HG02852 (cell line): ENCODE data around the gene IYD.
"Not testable (repeated sequence)": the region's sequence is repeated elsewhere in the genome, so short reads cannot be mapped to it uniquely, and the experiment has no call there.

Experiments used
- ATAC-seq: cut with Tn5 transposase; IDR thresholded peaks from one replicate; pipeline ENCODE4 v1.9.1; 2021; ENCODE audit warnings: mild to moderate bottlenecking, moderate library complexity; ENCODE audit not compliant: unreplicated experiment

IYD gene

DNA sequence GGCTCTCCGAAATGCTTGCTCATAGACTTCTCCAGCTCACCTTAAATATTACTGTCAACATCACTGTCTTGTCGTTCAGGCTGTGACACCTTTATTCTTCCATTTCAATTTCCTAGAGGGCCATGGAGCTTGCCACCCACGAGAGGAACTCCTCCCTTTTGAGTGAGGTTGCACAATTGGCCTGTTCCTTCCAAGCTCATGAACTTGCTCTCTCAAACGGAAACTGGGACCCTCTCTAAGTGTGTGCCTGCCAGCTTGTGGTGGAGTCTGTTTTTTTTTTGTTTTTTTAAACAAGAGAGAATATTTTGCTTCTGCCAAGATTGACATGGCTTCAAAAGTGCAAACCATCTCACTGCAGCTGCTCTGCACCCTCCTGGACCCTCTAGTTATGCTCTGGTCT, 19.3 kb upstream of the IYD start:
- ATAC-seq: no peak

DNA sequence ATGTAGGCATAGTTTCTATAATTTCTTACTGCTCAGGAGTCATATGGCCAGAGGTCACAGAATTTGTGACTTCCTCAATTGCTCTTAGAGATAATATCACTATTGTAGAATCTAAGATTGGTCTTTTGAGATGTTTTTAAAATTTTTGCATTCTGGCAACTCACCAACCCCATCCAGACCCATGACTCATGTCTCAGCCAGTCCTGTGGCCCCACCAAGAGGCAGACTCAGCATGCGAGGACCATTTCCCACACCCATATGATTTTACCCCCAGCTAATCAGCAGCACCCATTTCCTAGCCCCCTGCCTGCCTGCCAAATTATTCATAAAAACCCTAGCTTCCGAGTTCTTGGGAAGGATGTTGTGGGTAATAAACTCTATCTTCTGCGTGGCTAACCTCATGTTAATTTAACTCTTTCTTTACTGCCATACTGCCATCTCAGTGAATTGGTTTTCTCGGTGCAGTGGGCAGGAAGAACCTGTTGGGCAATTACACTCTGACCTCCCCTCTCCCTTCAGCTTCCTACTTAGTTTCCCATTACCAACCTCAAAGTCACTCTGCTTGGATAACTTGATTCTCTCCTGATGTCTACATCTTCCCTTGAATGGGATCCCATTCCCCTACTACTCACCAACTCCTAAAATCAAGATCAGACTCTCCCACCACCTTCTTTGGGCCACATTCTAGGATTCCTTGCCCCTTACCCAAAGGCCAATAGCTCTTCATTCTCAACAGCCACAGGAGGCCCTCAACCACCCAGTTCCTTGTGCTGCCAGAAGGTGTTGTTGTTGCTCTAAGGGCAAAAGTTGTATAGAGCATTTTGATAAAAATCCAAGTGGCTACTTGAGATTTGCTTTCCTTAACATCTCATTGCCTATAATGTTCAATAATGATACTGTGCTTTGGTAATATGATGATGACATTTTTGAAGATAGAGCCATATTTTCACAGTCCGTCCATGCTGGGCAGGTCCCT, 16.2 kb upstream of the IYD start:
- ATAC-seq: no peak

GRCh38 chr6:150353445-150353844, 15.4 kb upstream of the IYD start:
- ATAC-seq: no peak

- no peak for ATAC-seq
Observed at GRCh38 chr6:150354754-150355571, 13.8 kb upstream of the IYD start.

DNA sequence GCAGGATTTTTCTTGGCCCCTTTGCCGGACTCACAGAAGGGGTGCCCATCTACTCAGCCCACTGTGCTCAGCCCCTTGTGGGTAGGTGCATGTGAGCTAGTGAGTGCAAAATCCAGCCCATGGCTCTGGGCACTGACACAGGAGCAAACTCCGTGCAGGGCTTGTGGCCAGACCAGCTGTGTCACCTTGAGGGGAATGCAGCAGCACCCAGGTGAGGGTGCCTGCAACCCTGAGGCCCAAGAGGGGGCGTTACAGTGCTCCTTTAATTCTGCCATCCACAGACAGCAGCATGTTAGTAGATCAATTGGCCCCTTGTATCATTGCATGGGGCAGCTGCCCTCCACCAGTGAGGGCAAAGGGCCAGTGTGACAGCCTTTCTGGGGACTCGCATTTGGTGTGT, 12.9 kb upstream of the IYD start:
- ATAC-seq: no peak

DNA sequence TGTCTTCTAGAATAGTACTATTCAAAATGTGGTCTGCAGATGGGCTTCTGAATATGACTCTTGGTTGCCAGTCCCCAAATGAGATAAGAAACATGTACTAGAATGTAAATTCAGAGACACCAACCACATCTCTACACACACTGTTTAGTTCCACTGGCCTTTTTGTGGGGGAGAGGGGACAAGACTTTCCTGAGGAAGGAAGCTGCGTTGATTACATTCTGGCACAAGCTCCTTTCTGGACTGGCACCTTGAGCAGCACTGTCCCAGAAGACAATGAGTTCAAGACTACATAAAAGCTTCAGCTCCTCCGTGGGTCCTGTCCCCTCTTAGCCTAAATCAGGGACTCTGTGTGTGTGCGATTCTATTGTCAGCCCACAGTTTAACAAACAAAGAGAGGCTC, 6.9 kb upstream of the IYD start:
- ATAC-seq: no peak

DNA sequence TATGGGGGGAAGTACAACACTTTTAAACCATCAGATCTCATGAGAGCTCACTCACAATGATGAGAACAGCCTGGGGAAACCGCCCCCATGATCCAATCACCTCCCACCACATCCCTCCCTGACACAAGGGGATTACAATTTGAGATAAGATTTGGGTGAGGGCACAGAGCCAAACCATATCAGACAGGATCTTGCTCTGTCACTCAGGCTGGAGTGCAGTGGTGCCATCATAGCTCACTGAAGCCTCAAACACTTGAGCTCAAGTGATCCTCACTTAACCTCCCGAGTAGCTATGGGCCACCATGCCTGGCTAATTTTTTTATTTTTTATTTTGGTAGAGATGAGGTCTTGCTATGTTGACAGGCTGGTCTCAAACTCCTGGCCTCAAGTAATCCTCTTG, 5.1 kb upstream of the IYD start:
- no peak for ATAC-seq

DNA sequence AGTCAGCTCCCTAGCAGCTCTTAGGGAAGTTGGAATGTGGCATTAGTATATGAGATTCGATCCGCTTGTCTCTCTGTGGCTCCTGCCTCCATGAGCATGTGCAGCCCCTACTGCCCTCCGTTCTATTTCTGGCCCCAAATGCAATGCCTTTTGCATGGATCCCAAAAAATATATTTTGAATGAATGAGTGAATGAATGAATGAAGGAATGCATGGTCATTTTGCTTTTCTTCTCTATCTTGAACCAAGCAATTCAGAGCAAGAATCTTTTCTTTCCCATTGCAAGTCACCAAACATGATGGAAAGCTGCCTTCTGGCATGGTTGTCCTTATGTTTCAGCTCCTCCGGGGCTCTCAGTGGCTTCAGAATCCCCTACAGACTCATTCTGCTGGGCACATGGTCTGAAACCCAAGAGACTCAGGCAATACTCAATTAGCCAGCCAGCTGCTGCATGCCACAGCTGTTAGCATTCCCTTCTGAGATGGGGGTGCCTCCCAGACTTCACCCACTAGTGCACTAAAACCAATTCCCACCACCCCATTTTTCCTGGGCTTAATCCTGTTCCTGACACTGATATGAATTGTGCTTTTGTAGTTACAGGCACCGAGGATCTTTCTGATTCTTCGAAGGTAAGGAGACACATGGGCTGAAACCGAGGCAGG, 2.6 kb upstream of the IYD start:
- ATAC-seq: no peak

DNA sequence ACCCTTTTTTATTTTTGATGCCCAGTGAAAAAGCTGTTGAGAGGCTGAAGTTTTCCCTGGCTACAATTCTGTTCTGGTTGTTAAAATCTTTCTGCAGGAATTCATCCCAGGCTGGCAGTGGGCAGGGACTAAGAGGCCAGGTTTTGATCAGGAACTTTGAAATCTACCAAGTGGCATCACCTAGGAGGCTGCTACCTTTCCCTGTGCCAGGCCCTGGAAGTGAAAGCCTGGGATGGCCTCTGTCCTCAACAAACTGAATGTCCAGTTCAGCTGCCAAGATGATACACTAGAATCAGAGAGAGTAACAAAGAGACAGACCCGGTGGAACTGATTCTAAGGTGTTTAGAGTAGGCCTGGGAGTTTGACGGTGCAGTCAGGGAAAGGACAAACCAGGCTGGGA, 596 bp downstream of the IYD start:
- ATAC-seq: no peak

- no peak for ATAC-seq
Observed at GRCh38 chr6:150370112-150370511, 1.3 kb downstream of the IYD start.

DNA sequence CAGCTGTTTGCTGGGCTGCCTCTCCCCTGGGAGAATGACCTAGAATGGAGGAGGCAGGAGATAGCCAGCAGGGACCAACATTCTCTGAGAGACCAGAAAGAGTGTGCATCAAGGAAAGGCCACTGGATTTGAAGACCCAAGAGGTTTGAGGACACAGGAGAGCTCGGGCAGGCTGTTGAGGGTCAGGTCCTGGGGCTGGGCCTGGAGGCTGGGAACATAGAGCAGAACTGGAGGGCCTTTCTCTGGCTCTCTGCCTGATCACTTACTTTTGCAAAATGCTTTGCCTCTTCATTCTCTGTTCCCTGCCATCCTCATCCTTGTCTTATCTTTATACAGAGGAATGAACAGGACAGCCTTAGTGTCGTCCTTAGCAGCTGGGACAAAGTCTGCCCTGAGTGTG, 2.5 kb downstream of the IYD start:
- no peak for ATAC-seq

DNA sequence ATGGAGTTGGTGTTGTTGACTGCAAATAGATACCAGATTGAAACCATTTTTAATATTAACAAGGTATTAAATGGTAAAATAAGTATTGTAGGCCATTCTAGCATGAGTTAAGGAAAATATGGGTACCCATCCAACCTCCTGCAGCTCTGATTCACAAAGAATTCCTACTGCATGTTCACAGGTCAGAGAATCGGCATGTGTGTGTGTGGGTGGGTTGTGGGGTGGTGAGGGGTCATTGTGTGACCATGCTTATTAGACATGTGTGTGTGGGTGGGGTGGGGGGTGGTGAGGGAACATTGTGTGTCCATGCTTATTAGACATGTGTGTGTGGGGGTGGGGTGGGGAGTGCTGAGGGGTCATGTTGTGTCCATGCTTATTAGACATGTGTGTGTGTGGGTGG, 3.2 kb downstream of the IYD start:
- ATAC-seq: no peak

GRCh38 chr6:150373260-150373701, 4.5 kb downstream of the IYD start:
- ATAC-seq: no peak

- ATAC-seq: not testable (repeated sequence)
Observed at GRCh38 chr6:150374346-150374745, 5.5 kb downstream of the IYD start.

GRCh38 chr6:150377211-150377781, 8.5 kb downstream of the IYD start:
- ATAC-seq: no peak

DNA sequence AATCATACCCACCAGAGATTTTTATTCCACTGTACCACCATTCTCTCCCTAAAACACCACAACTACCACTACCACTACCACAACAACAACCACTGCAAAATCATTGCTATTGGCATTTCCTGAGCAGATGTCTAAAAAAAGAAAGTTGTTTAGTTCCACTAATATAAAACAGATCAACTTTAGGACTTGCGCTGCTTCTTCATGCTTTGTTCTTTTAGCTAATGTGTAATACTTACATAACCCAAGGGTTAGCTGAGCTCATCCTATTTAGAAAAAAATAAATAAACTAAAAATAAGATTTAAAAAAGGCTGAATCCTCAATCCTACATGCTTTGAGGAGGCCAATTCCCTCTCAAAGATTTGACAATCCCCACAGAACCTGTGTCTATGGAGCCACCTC, 11.4 kb downstream of the IYD start:
- no peak for ATAC-seq

DNA sequence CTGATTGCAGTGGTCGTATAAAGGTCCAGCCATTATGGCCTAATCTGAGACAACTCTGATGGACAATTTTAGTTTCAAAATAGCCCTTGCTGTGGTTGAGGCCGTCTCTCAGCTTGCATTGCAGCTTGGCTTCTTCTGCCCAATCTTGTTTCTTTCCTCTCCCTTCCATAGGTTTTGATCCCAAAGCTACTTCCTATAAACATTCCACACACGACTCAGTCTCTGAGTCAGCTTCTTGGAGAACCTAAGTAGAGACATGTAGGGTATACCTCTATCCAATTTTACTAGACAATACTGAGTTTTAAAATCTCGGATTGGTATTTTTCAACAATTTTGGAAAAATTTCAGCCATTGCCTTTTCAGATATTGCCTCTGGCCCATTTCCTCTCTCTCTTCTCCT, 13.4 kb downstream of the IYD start:
- ATAC-seq: no peak

- ATAC-seq: no peak
Observed at GRCh38 chr6:150391414-150391813, 22.6 kb downstream of the IYD start.

GRCh38 chr6:150391890-150392289, 23.1 kb downstream of the IYD start:
- ATAC-seq: no peak

DNA sequence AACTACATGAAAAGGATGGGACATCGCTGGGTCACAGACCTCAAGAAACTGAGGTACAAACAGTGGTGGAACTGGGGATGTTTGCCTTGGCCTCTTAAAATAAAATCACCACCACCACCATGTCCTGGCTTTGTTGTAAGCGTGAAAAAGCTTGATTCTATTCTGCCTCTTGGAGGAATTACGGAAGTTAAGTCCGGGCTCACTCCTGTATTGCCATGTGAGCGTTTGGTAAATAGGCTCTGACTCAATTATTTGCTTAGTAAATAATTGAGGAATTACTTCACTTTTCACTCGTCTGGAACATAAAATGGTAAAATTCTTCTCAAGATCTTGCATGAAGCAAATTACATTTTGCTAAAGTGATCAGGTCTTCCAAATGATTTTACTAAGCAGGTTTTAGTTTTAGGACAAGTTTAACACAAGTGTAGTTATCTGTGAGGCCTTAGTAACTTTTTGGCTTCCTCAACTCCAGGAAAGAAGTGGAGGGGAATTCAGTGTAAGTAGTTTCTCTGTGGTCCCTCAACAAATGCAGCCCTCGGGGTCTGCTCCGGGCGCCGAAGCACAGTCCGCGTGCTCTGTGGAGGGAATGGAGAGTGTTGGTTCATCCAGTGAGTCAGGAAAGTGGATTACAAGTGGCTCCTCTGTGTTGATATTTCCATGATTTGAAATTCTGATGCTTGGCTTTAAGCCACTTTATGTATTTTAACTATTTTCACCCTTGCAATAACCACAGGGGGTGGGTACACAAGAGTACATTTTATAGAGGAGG, 23.8 kb downstream of the IYD start:
- no peak for ATAC-seq
